ENCODE results near the gene FAM107B. TPM values are rescaled to one million over a fixed set of nuclear protein-coding genes. Genes with fewer than 3 reads are reported as not detected.
"Not testable (repeated sequence)": the region's sequence is repeated elsewhere in the genome, so short reads cannot be mapped to it uniquely, and the experiment has no call there.

FAM107B gene
- total RNA-seq, 1 donor from 2014 or later, result 40.7 TPM

- Mint-ChIP-seq H3K4me1 (ENCODE audit: unreplicated experiment) (peaks cover 15% of the 10 kb centered on the region), H3K27me3 (ENCODE audit: unreplicated experiment) (peaks cover 1% of the 10 kb centered on the region)
These were observed 46.1 kb upstream of the FAM107B start for GRCh38 chr10:14820775-14821154.

GRCh38 chr10:14820010-14820774, 45.5 kb upstream of the FAM107B start:
- H3K4me3 Mint-ChIP-seq (ENCODE audit: unreplicated experiment), result no peak overlapping the region
- TF ChIP-seq, protein P1, sequence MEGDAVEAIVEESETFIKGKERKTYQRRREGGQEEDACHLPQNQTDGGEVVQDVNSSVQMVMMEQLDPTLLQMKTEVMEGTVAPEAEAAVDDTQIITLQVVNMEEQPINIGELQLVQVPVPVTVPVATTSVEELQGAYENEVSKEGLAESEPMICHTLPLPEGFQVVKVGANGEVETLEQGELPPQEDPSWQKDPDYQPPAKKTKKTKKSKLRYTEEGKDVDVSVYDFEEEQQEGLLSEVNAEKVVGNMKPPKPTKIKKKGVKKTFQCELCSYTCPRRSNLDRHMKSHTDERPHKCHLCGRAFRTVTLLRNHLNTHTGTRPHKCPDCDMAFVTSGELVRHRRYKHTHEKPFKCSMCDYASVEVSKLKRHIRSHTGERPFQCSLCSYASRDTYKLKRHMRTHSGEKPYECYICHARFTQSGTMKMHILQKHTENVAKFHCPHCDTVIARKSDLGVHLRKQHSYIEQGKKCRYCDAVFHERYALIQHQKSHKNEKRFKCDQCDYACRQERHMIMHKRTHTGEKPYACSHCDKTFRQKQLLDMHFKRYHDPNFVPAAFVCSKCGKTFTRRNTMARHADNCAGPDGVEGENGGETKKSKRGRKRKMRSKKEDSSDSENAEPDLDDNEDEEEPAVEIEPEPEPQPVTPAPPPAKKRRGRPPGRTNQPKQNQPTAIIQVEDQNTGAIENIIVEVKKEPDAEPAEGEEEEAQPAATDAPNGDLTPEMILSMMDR (IDR thresholded peaks at IDR 0.05), result no peak
- no peaks in the 10 kb centered on the region for H3K27me3 Mint-ChIP-seq (ENCODE audit: unreplicated experiment)
- DNase-seq (ENCODE audit: extremely low spot score, unreplicated experiment), result no peak
- no peak overlapping the region for H3K27ac Mint-ChIP-seq (ENCODE audit: unreplicated experiment)
- H3K4me1 Mint-ChIP-seq (ENCODE audit: unreplicated experiment), result peaks cover 15% of the 10 kb centered on the region
- no peaks in the 10 kb centered on the region for H3K36me3 Mint-ChIP-seq (ENCODE audit: unreplicated experiment)
- H3K9me3 Mint-ChIP-seq (ENCODE audit: unreplicated experiment), result no peaks in the 10 kb centered on the region

More at GRCh38 chr10:14820775-14821154, 46.1 kb upstream of the FAM107B start:
- no peak for DNase-seq (ENCODE audit: extremely low spot score, unreplicated experiment)
- no peak overlapping the region for H3K4me3 Mint-ChIP-seq (ENCODE audit: unreplicated experiment)
- no peaks in the 10 kb centered on the region for H3K36me3 Mint-ChIP-seq (ENCODE audit: unreplicated experiment)
- H3K27ac Mint-ChIP-seq (ENCODE audit: unreplicated experiment), result no peak overlapping the region
- TF ChIP-seq, protein P1 (IDR thresholded peaks at IDR 0.05), result no peak
- no peaks in the 10 kb centered on the region for H3K9me3 Mint-ChIP-seq (ENCODE audit: unreplicated experiment)

GRCh38 chr10:14816717-14817116, 42.0 kb upstream of the FAM107B start:
- not testable (repeated sequence) for H3K27me3 Mint-ChIP-seq (ENCODE audit: unreplicated experiment); H3K27ac Mint-ChIP-seq (ENCODE audit: unreplicated experiment); H3K9me3 Mint-ChIP-seq (ENCODE audit: unreplicated experiment); H3K4me3 Mint-ChIP-seq (ENCODE audit: unreplicated experiment); H3K36me3 Mint-ChIP-seq (ENCODE audit: unreplicated experiment); H3K4me1 Mint-ChIP-seq (ENCODE audit: unreplicated experiment); DNase-seq (ENCODE audit: extremely low spot score, unreplicated experiment)

- Mint-ChIP-seq H3K36me3 (ENCODE audit: unreplicated experiment) (no peaks in the 10 kb centered on the region), H3K4me1 (ENCODE audit: unreplicated experiment) (peaks cover 6% of the 10 kb centered on the region), H3K4me3 (ENCODE audit: unreplicated experiment) (no peak overlapping the region), H3K27ac (ENCODE audit: unreplicated experiment) (no peak overlapping the region), H3K27me3 (ENCODE audit: unreplicated experiment) (no peaks in the 10 kb centered on the region), H3K9me3 (ENCODE audit: unreplicated experiment) (no peaks in the 10 kb centered on the region)
- DNase-seq (ENCODE audit: extremely low spot score, unreplicated experiment), result no peak
- TF ChIP-seq, protein P1 (IDR thresholded peaks at IDR 0.05), result no peak
These were observed 41.0 kb upstream of the FAM107B start for GRCh38 chr10:14815681-14816080.

GRCh38 chr10:14812271-14812670, 37.6 kb upstream of the FAM107B start:
- no peak for DNase-seq (ENCODE audit: extremely low spot score, unreplicated experiment)
- no peak overlapping the region for H3K4me3 Mint-ChIP-seq (ENCODE audit: unreplicated experiment)
- no peak overlapping the region for H3K27ac Mint-ChIP-seq (ENCODE audit: unreplicated experiment)
- no peaks in the 10 kb centered on the region for H3K4me1 Mint-ChIP-seq (ENCODE audit: unreplicated experiment)
- TF ChIP-seq, protein P1 (IDR thresholded peaks at IDR 0.05), result no peak
- H3K27me3 Mint-ChIP-seq (ENCODE audit: unreplicated experiment), result peaks cover 6% of the 10 kb centered on the region
- H3K36me3 Mint-ChIP-seq (ENCODE audit: unreplicated experiment), result no peaks in the 10 kb centered on the region
- H3K9me3 Mint-ChIP-seq (ENCODE audit: unreplicated experiment), result no peaks in the 10 kb centered on the region
